ENCODE measurements around the gene MCF2L2.

Gene MCF2L2

DNA sequence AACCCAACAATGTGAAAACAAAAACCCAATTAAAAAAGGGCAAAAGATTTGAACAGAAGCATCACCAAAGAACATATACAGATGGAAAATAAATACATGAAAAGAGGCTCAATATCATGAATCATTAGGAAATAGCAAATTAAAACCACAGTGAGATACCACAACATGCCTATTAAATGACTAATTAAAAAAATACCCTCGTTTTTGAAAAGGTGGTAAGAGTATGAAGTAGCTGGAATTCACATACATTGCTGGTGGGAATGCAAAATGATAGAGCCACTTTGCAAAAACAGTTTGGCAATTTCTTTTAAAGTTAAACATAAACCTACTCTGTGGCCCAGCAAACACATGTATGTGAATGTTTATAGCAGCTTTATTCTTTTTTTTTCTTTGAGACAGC is 99.6 kb downstream of the MCF2L2 start:
- no peak overlapping the region for H3K4me3 ChIP-seq (ENCODE audit: low read depth, low read length)
- no peak for DNase-seq (ENCODE audit: low read depth)
- TF ChIP-seq, protein P1, sequence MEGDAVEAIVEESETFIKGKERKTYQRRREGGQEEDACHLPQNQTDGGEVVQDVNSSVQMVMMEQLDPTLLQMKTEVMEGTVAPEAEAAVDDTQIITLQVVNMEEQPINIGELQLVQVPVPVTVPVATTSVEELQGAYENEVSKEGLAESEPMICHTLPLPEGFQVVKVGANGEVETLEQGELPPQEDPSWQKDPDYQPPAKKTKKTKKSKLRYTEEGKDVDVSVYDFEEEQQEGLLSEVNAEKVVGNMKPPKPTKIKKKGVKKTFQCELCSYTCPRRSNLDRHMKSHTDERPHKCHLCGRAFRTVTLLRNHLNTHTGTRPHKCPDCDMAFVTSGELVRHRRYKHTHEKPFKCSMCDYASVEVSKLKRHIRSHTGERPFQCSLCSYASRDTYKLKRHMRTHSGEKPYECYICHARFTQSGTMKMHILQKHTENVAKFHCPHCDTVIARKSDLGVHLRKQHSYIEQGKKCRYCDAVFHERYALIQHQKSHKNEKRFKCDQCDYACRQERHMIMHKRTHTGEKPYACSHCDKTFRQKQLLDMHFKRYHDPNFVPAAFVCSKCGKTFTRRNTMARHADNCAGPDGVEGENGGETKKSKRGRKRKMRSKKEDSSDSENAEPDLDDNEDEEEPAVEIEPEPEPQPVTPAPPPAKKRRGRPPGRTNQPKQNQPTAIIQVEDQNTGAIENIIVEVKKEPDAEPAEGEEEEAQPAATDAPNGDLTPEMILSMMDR (IDR thresholded peaks at IDR 0.05; ENCODE audit: low read depth, low read length) = no peak
- no peak for TF ChIP-seq POLR2A (IDR thresholded peaks at IDR 0.05; ENCODE audit: extremely low read depth, insufficient read length)
- no peak for TF ChIP-seq MYC (IDR thresholded peaks at IDR 0.05; ENCODE audit: low read depth, low read length)

DNA sequence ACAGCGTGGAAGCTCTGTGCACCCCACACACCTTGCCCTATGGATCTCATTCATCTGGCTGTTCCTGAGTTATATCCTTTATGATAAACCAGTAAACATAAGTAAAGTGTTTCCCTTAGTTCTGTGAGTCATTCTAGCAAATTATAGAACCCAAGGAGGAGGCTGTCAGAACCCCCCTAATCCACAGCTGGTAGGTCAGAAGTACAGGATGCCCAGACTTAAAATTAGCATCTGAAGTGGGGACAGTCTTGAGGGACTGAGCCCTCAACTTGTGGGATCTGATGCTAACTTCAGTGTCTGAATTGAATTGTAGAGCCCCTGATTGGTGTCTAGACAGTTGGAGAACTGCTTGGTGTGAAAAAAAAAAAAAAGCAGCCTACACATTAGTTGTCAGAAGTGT is 100.3 kb downstream of the MCF2L2 start:
- DNase-seq (ENCODE audit: low read depth) = no peak
- TF ChIP-seq MYC (IDR thresholded peaks at IDR 0.05; ENCODE audit: low read depth, low read length) (no peak), POLR2A (IDR thresholded peaks at IDR 0.05; ENCODE audit: extremely low read depth, insufficient read length) (no peak)
- TF ChIP-seq, protein P1 (IDR thresholded peaks at IDR 0.05; ENCODE audit: low read depth, low read length) = no peak
- TF ChIP-seq, protein P2, sequence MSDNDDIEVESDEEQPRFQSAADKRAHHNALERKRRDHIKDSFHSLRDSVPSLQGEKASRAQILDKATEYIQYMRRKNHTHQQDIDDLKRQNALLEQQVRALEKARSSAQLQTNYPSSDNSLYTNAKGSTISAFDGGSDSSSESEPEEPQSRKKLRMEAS (IDR thresholded peaks at IDR 0.05; ENCODE audit: low read depth, low read length) = no peak
- no peak overlapping the region for H3K4me3 ChIP-seq (ENCODE audit: low read depth, low read length)

DNA sequence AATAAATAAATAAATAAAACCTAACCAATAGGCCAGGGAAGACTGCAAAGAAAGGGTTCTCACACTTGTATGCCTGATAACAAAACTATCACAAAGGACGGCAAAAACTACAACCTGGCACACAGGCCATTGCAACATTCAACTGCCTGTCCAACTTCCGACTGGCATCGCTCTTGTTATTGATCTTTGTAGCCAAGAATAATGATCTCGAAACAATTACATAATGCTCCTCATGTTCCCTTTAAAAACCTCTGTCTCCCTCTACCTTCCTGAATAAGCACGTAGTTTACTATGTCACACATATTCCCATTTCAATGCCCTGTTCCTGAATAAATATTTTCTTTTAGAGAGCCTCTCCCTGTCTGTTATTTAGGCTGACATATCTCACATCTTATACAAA is 101.1 kb downstream of the MCF2L2 start:
- no peak overlapping the region for H3K4me3 ChIP-seq (ENCODE audit: low read depth, low read length)
- TF ChIP-seq, protein P2 (IDR thresholded peaks at IDR 0.05; ENCODE audit: low read depth, low read length) = no peak
- TF ChIP-seq POLR2A (IDR thresholded peaks at IDR 0.05; ENCODE audit: extremely low read depth, insufficient read length) = no peak
- no peak for TF ChIP-seq MYC (IDR thresholded peaks at IDR 0.05; ENCODE audit: low read depth, low read length)
- TF ChIP-seq, protein P1 (IDR thresholded peaks at IDR 0.05; ENCODE audit: low read depth, low read length) = no peak
- DNase-seq (ENCODE audit: low read depth) = no peak

DNA sequence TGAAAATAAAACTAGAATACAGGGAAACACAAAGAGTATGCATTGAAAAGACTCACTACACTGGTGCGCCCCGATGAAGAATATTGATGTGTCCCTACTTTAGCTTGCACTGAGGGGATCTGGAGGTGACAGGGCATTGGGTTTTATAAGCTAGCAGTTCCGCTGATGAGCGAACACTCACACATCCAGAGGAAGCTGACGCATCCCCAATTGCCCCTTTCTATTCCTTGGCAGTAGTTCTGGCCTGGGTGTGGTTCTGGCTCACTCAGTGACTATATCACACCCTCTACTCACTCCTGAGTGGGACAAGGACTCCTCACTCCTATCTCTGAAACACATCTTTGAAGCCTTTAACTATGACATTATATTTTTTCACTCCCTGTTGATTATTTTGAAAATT is 104.3 kb downstream of the MCF2L2 start:
- no peak for DNase-seq (ENCODE audit: low read depth)
- TF ChIP-seq MYC (IDR thresholded peaks at IDR 0.05; ENCODE audit: low read depth, low read length) = no peak
- TF ChIP-seq, protein P1 (IDR thresholded peaks at IDR 0.05; ENCODE audit: low read depth, low read length) = no peak
- no peak for TF ChIP-seq POLR2A (IDR thresholded peaks at IDR 0.05; ENCODE audit: extremely low read depth, insufficient read length)
- TF ChIP-seq, protein P2 (IDR thresholded peaks at IDR 0.05; ENCODE audit: low read depth, low read length) = no peak
- no peak overlapping the region for H3K4me3 ChIP-seq (ENCODE audit: low read depth, low read length)

DNA sequence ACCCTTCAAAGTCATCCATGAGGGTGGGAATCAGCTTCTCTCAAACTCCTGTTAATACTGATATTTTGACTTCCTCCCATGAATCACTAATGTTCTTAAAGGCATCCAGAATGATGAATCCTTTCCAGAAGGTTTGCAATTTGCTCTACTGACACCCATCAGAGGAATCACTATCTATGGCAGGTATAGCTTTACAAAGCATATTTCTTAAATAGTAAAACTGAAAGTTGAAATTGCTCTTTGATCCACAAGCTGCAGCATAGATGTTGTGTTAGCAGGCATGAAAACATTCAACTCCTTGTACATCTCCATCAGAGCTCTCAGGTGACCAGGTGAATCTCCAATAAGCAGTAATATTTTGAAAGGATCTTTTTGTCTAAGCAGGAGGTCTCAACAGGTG is 109.0 kb downstream of the MCF2L2 start:
- TF ChIP-seq, protein P2 (IDR thresholded peaks at IDR 0.05; ENCODE audit: low read depth, low read length) = no peak
- TF ChIP-seq, protein P1 (IDR thresholded peaks at IDR 0.05; ENCODE audit: low read depth, low read length) = no peak
- TF ChIP-seq MYC (IDR thresholded peaks at IDR 0.05; ENCODE audit: low read depth, low read length) (no peak), POLR2A (IDR thresholded peaks at IDR 0.05; ENCODE audit: extremely low read depth, insufficient read length) (no peak)
- no peak overlapping the region for H3K4me3 ChIP-seq (ENCODE audit: low read depth, low read length)
- DNase-seq (ENCODE audit: low read depth) = no peak

DNA sequence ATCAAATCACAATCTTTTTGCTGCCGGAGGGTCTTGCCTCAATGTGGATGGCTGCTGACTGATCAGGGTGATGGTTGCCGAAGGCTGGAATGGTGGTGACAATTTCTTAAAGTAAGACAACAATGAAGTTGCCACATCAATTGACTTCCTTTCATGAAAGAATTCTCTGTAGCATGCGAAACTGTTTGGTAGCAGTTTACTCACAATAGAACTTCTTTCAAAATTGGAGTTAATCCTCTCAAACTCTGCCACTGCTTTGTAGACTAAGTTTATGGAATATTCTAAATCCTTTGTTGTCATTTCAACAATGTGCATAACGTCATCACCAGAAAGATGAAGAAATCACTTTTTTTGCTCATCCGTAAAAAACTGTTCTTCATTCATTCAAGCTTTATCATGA is 109.5 kb downstream of the MCF2L2 start:
- no peak overlapping the region for H3K4me3 ChIP-seq (ENCODE audit: low read depth, low read length)
- no peak for TF ChIP-seq MYC (IDR thresholded peaks at IDR 0.05; ENCODE audit: low read depth, low read length)
- TF ChIP-seq, protein P2 (IDR thresholded peaks at IDR 0.05; ENCODE audit: low read depth, low read length) = no peak
- TF ChIP-seq POLR2A (IDR thresholded peaks at IDR 0.05; ENCODE audit: extremely low read depth, insufficient read length) = no peak
- TF ChIP-seq, protein P1 (IDR thresholded peaks at IDR 0.05; ENCODE audit: low read depth, low read length) = no peak
- no peak for DNase-seq (ENCODE audit: low read depth)

All from NB4 (cell line).